HUES64 (cell line): ENCODE data around the gene THADA.
"Not testable (repeated sequence)": the region's sequence is repeated elsewhere in the genome, so short reads cannot be mapped to it uniquely, and the experiment has no call there.

Source experiments
- H3K27ac ChIP-seq: 2 replicates; pipeline ENCODE4 v1.7.0; 2013; ENCODE audit warnings: low read depth, low read length, inconsistent platforms
- H3K27me3 ChIP-seq: 2 replicates; pipeline ENCODE4 v1.6.1; 2013; ENCODE audit warnings: mild to moderate bottlenecking, low read length; ENCODE audit not compliant: insufficient read depth
- H3K36me3 ChIP-seq: 2 replicates; pipeline ENCODE4 v1.6.1; 2013; ENCODE audit warnings: mild to moderate bottlenecking, low read length; ENCODE audit not compliant: insufficient read depth
- H3K4me1 ChIP-seq: 2 replicates; pipeline ENCODE4 v1.6.1; 2013; ENCODE audit warnings: mild to moderate bottlenecking, low read length, moderate library complexity; ENCODE audit not compliant: insufficient read depth
- H3K4me3 ChIP-seq: 2 replicates; pipeline ENCODE4 v1.5.1; 2013; ENCODE audit warnings: mild to moderate bottlenecking, low read length, moderate library complexity
- H3K9ac ChIP-seq: 2 replicates; pipeline ENCODE4 v1.6.1; 2013; ENCODE audit warnings: mild to moderate bottlenecking, low read depth, low read length
- H3K9me3 ChIP-seq: 2 replicates; pipeline ENCODE4 v1.6.1; 2013; ENCODE audit warnings: low read depth, low read length; ENCODE audit not compliant: insufficient read depth
- WGBS: fragments of 150-250, 120-280 bp; methylation state at CpG from one replicate; pipeline ENCODE4 v1.1.7; 2013; ENCODE audit warnings: missing lambda C conversion rate; 5-methylcytosine and 5-hydroxymethylcytosine counted together

Gene THADA

DNA sequence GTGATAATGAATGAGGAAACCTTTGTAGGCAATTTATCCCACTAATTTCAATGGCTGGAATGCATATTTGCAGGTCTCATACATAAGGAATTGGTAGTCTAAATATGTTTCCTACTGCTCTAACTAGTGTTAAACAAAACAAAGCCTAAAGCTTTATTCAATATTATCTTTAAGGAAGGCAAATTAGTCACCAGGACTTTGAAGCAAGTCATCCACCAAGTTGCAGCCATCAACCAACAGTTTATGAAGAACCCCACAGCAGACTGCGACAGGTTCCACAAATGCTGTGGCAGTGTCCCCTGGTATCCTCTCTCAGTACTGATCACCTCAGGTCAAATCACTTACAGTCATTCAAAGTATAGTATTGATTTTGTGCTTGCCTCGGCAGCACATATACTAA is 187.9 kb downstream of the THADA start:
- H3K36me3 ChIP-seq: no peaks in the 10 kb centered on the region
- no peaks in the 10 kb centered on the region for H3K9me3 ChIP-seq
- no peaks in the 10 kb centered on the region for H3K27me3 ChIP-seq
- H3K27ac ChIP-seq: no peak overlapping the region
- no peaks in the 10 kb centered on the region for H3K4me1 ChIP-seq
- WGBS: 93% methylated on average over 2 of the region's 2 CpGs
- H3K4me3 ChIP-seq: no peak overlapping the region
- H3K9ac ChIP-seq: no peak overlapping the region

DNA sequence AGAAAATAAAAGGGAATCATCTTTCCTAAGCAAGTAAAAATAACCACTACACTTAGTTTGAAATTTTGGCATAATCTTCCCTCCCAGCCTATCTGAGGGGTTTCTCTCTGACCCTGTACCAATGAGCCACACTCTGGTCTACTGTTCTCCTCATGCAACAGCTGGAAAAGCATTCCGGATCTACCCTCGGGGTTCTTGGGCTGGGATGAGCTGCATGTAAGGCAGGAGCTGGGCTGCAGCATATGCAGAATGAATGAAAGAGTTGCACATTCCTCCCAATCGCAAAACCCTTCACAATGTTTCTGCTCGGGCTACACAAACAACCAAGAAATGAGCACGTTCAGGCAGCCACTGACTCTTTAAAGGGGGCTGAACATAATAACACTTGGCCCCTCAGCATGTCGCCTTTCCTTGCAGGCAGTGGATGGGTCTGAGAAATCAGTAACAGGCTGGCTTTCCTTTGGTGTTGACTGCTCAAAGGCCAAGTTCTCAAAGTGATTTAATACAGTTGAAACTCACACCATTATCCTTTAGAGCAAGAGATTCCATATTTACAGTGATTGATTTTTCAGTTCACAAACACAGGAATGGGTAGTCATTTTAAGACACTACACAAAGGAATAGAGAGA is 189.1 kb downstream of the THADA start:
- WGBS: 84% methylated on average over 6 of the region's 6 CpGs
- Histone ChIP-seq H3K27ac (no peak overlapping the region), H3K27me3 (no peaks in the 10 kb centered on the region), H3K4me1 (no peaks in the 10 kb centered on the region), H3K36me3 (no peaks in the 10 kb centered on the region), H3K4me3 (no peak overlapping the region), H3K9ac (no peak overlapping the region), H3K9me3 (no peaks in the 10 kb centered on the region)

DNA sequence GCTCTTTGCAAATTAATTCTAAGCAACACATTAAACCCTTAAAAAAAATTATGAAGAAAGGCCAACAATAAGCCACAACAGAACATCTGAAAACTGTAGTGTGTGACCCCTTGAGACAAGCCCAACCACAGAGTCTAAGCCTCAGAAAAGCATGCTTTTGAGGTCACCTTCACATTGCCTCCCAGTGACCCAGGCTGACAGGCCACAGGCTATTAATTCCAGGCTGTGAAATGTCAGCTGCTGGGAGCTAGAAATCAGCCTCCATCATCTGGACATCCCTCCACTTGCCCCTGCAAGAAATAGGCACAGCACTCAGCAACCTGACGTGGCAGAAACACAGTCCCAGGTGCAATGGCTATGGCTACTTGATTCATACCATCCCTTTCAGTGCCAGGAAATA is 190.0 kb downstream of the THADA start:
- H3K9ac ChIP-seq: no peak overlapping the region
- H3K27me3 ChIP-seq: no peaks in the 10 kb centered on the region
- H3K27ac ChIP-seq: no peak overlapping the region
- no peaks in the 10 kb centered on the region for H3K36me3 ChIP-seq
- no peaks in the 10 kb centered on the region for H3K9me3 ChIP-seq
- H3K4me3 ChIP-seq: no peak overlapping the region
- WGBS: 93% methylated on average over 1 of the region's 1 CpG
- H3K4me1 ChIP-seq: no peaks in the 10 kb centered on the region

DNA sequence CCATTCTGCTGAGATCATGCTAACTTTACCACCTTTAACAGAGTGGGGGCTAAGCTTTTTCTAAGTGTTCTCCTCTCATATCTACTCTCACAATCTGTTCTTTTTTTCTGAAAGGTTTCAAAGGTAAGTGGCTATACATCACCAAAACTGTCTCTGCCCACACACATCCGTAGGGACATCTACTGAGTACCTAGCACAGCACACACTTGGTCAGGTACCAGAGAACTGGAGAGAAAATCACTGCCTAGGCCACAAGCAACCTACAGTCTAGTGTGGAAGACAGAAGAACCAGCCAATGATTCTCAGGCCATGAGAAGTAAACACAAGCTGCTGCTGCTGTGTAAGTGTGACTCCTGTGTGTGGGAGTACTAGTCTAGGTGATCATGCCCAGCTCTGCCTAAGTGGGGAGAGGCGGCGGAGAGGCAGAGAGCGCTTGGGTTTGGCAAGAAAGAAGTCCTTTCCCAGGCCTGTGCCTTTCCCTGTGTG is 193.3 kb downstream of the THADA start:
- Histone ChIP-seq H3K4me1 (no peaks in the 10 kb centered on the region), H3K9ac (no peak overlapping the region), H3K27ac (no peak overlapping the region), H3K4me3 (no peak overlapping the region), H3K27me3 (no peaks in the 10 kb centered on the region), H3K36me3 (no peaks in the 10 kb centered on the region), H3K9me3 (no peaks in the 10 kb centered on the region)
- 96% methylated on average over 4 of the region's 4 CpGs for WGBS

DNA sequence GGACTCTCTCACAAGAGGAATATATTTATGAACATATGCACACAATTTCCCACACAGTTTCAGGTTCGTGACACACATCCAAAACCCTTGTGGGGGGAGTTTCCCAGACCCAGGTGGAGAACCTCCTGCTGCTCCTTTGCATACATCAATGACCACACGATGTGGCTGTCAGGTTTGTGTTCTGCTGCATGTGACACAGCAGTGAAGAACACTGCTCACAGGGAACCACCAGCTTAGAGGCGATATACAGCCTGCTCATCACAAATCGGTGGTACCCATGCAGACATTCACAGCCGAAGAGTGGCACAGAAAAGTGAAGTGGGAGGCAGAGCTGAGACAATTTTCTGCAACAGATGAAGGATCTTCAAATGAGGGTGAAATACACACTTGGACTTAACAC is 193.8 kb downstream of the THADA start:
- no peaks in the 10 kb centered on the region for H3K27me3 ChIP-seq
- H3K9ac ChIP-seq: no peak overlapping the region
- WGBS: 71% methylated on average over 5 of the region's 5 CpGs
- no peaks in the 10 kb centered on the region for H3K9me3 ChIP-seq
- peaks cover 2% of the 10 kb centered on the region; the same call in 1 of the 2 replicates for H3K36me3 ChIP-seq
- H3K4me3 ChIP-seq: no peak overlapping the region
- H3K4me1 ChIP-seq: no peaks in the 10 kb centered on the region
- no peak overlapping the region for H3K27ac ChIP-seq

DNA sequence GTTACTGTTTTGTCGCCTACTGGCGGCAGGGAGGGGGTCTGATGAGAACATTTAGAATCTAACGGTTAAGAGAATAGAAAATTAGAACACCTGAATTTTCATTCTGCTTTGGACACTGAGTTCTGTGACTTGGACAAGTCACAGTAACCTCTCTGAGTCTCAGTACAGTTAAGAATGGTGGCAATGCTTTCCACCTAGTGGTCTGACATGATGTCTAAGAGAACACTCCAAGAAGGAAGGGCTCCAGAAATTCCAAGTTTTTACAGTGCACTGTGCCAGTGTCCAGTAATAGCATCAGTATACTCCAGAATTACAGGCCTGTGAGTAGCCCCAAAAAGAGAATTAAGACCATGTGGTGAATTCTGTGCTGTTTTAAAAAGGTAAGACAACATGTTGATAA is 195.3 kb downstream of the THADA start:
- H3K27ac ChIP-seq: no peak overlapping the region
- WGBS: 60% methylated on average over 3 of the region's 3 CpGs

DNA sequence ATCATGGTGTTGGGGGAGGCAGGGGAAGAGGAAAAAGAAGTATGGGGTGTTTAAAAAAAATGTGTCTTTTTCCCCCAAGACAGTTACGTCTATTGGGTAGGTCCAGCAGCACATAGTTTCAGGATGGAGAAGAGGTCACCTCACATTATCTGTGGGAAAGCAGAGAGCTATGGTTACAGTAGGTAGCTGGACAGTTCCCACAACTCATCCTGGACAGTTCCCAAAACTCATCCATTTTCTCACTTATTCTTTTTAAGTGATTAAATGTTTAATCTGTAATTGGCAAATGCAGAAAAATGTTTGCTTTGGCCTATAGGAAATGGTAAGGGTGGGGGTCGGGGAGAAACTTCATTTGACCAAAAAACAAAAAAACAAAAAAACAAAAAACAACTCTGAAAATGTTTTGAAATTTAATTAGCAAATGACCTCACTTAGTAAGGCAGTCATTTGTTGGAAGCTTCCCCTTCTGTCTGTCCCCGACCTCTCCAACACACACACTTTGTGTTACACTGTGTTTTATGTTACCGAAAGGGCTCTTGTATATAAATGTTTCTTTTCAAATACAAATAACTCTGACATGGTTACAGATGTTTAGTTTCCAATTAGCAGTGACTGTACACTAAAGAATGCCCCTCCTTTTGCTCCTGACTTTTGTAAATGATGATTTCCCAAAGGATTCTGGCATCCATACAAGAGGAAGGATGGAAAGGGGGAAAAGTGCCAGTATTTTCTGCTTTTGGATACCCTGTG is 196.1 kb downstream of the THADA start:
- 88% methylated on average over 1 of the region's 4 CpGs for WGBS
- no peak overlapping the region for H3K9ac ChIP-seq
- H3K36me3 ChIP-seq: peaks cover 3% of the 10 kb centered on the region; the same call in 1 of the 2 replicates
- no peaks in the 10 kb centered on the region for H3K27me3 ChIP-seq
- H3K4me1 ChIP-seq: no peaks in the 10 kb centered on the region
- H3K4me3 ChIP-seq: no peak overlapping the region
- no peaks in the 10 kb centered on the region for H3K9me3 ChIP-seq
- H3K27ac ChIP-seq: no peak overlapping the region

More for the DNA sequence above, 195.3 kb downstream of the THADA start:
- no peak overlapping the region for H3K9ac ChIP-seq
- H3K4me1 ChIP-seq: no peaks in the 10 kb centered on the region
- peaks cover 3% of the 10 kb centered on the region; the same call in 1 of the 2 replicates for H3K36me3 ChIP-seq
- H3K9me3 ChIP-seq: no peaks in the 10 kb centered on the region
- no peaks in the 10 kb centered on the region for H3K27me3 ChIP-seq
- no peak overlapping the region for H3K4me3 ChIP-seq

DNA sequence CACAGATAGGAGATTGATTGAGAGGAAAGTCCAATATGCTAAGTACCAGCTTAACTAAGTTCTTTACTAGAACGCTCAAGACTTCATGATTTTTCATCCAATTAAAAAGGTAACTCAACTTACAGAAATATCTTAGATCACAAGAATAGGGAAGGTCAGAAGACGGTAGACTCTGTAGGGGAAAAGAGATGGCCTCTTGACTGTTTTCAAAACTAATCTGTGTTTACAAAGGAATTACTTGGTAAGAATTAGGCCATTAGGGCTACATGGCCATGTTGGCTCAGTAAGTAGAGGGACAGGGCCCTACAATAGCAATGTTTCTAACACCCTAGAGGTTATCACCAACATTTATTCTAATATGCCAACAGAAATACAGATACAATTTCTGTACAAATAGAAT is 196.7 kb downstream of the THADA start:
- Histone ChIP-seq H3K4me1 (no peaks in the 10 kb centered on the region), H3K9me3 (no peaks in the 10 kb centered on the region), H3K9ac (no peak overlapping the region), H3K27me3 (no peaks in the 10 kb centered on the region), H3K36me3 (peaks cover 3% of the 10 kb centered on the region; the same call in 1 of the 2 replicates), H3K27ac (no peak overlapping the region), H3K4me3 (no peak overlapping the region)
- WGBS: 86% methylated on average over 2 of the region's 2 CpGs

DNA sequence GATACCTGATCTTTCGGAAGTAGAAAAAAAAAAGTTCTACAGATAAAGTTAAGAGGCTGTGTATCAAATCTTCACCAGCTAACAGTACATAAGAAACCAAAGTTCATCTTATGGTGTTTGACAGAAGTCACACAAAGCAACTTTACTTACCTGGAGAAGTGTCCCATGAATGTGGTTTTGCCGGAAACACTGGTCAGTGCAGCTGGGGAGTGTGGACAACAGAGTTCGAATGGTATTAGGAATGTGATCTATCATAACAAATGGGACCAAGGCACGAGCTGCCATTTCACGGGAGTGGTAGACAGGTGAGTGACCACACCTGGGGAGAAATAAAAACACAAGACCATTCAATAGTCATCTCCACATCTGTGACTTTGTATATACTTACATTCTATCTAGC is 198.0 kb downstream of the THADA start:
- no peaks in the 10 kb centered on the region for H3K9me3 ChIP-seq
- H3K4me3 ChIP-seq: no peak overlapping the region
- H3K9ac ChIP-seq: no peak overlapping the region
- H3K4me1 ChIP-seq: no peaks in the 10 kb centered on the region
- peaks cover 3% of the 10 kb centered on the region; the same call in 1 of the 2 replicates for H3K36me3 ChIP-seq
- H3K27me3 ChIP-seq: no peaks in the 10 kb centered on the region
- WGBS: 93% methylated on average over 3 of the region's 5 CpGs
- H3K27ac ChIP-seq: no peak overlapping the region

DNA sequence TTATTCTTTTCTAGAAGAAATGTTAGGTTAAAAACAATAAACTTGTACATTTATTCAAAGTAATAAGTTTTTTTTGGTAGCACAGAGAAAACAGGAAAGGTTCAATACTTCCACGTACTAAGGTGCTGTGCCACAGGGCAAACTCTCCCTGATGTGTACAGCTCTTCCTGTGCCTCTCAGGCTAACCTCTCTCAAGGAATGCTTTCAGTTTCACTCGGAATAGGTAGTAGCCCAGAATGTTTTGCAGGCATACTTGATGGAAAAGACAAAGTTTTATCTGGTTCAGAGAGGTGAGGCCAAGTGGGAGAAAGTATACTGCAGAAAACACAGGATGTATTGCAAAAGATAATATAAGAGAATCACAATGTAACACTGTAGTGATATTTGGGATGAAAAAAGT is 198.4 kb downstream of the THADA start:
- WGBS: 95% methylated on average over 2 of the region's 2 CpGs
- Histone ChIP-seq H3K4me3 (no peak overlapping the region), H3K9ac (no peak overlapping the region), H3K9me3 (no peaks in the 10 kb centered on the region), H3K27ac (no peak overlapping the region), H3K27me3 (no peaks in the 10 kb centered on the region), H3K36me3 (peaks cover 3% of the 10 kb centered on the region; the same call in 1 of the 2 replicates), H3K4me1 (no peaks in the 10 kb centered on the region)

DNA sequence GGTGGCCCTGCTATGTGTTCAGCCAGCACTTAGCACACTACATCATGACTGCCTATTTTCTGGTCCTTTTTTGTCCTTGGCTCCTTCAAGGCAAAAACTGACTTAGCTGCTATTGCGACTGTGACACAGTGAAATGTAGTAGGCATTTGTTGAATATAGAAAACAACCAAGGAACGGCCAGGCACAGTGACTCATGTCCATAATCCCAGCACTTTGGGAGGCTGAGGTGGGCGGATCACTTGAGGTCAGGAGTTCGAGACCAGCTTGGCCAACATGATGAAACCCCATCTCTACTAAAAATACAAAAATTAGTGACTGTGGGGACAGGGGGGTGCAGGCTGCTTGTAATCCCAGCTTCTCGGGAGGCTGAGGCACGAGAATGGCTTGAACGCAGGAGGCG is 199.5 kb downstream of the THADA start:
- H3K9me3 ChIP-seq, H3K27ac ChIP-seq, H3K36me3 ChIP-seq, H3K27me3 ChIP-seq, H3K4me1 ChIP-seq, H3K9ac ChIP-seq, H3K4me3 ChIP-seq: not testable (repeated sequence)
- WGBS: 97% methylated on average over 8 of the region's 8 CpGs
